HG03354 (cell line): ENCODE results near the gene ISLR2.
"Not testable (repeated sequence)": the region's sequence is repeated elsewhere in the genome, so short reads cannot be mapped to it uniquely, and the experiment has no call there.

Experiments used
- ATAC-seq: cut with Tn5 transposase; IDR thresholded peaks from one replicate; pipeline ENCODE4 v1.9.1; 2021; ENCODE audit warnings: mild to moderate bottlenecking; ENCODE audit not compliant: unreplicated experiment, poor library complexity, severe bottlenecking

The ISLR2 gene, protein sequence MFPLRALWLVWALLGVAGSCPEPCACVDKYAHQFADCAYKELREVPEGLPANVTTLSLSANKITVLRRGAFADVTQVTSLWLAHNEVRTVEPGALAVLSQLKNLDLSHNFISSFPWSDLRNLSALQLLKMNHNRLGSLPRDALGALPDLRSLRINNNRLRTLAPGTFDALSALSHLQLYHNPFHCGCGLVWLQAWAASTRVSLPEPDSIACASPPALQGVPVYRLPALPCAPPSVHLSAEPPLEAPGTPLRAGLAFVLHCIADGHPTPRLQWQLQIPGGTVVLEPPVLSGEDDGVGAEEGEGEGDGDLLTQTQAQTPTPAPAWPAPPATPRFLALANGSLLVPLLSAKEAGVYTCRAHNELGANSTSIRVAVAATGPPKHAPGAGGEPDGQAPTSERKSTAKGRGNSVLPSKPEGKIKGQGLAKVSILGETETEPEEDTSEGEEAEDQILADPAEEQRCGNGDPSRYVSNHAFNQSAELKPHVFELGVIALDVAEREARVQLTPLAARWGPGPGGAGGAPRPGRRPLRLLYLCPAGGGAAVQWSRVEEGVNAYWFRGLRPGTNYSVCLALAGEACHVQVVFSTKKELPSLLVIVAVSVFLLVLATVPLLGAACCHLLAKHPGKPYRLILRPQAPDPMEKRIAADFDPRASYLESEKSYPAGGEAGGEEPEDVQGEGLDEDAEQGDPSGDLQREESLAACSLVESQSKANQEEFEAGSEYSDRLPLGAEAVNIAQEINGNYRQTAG

DNA sequence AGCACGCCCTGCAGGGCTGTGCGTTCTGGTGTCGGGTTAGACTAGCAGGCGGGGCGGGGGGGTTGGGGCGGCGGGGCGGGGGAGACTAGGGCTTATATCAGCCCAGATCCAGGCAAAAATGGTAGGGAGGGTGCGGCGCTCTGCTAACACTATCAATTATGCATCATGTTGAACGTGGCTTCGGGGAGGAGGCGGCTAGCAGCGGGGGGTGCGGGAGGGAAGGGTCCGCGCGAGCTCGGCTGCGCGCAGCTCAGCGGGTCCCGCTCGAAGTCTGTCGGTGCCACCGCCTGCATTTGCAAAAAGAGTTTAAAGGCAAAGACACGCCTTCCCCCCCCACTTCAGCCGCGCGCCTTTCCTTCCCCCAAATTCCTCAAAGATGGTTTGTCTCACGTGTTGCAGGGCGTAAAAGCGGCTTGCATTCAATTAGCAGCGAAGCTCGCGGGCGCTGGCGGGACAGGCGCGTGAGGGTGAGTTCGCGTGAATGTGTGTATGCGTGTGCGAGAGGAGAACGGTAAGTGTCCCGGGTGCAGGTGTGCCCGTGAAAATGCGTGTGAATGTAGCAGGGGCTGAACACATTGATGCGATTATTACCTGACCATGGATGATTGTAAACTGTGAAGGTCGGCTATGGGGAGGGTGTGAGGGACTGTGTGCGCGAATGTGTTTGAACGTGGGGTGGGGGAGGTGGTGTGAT is at the start of gene ISLR2:
TSS of gene ISLR2 (plus strand) at position 432 of the 694 bp plus-strand sequence. CDS start 2,169 bp downstream, outside the sequence.
- no peak for ATAC-seq

DNA sequence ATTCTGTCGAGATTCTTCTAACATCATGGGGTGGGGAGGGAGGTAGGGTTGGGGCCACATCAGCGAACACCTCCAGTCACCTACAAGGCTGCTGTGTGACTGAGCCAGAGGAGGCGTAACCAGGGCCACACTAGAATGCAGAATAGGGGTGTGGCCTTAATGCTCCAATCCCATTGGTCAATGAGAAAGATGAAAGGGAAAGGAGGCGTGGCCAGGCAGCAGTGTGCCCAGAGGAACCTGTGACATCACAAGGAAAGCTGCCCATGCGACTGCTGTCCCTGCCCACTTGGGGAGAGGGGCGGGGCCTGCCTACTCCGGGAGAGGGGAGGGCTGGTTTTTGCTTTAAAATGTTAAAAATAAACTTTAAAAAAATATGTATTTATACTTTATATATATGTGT is 47.9 kb upstream of the ISLR2 start, which contains the start of gene GOLGA6A:
TSS of gene GOLGA6A (minus strand) at position 101 of the 400 bp plus-strand sequence. CDS start at position 60, 41 bp downstream.
- ATAC-seq, result not testable (repeated sequence)

DNA sequence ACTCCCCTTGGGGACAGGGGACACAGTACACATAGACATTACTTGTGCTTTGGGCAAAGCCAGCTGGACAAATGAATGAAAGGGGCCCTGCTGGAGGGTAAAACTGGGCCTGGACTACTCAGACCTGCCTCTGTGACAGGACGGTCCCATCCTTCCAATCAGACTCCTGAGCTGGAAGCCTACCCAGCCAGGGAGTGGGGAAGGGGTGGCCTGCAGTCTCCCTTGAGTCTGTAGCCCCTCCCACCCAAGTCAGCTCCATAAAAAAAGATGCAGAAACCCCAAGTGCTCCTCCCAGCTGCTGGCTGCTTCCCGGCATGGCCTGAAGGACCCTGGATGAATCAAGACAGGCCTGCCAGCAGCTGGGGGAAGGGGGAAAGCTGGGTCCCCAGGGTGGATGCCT is 35.8 kb upstream of the ISLR2 start:
- ATAC-seq, result not testable (repeated sequence)

DNA sequence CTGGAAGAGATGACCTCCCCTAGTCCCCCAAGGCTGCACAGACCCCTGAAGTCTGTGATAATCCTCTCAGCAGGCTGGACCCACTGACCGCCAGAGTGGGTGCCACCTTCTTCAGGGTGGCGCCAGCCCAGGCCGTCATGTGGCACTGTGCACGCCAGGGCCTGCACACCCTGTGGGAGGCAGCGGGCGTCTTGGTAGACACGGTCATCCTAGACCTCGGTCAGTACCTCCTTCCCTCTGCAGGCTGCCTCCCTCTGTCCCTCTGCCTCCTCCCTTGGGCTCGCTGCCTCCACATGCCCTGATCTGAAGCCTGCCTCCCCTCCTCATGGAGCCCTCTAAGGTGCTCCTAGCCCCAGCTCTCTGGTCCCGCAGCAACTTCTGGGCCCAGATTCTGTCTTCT is 34.8 kb upstream of the ISLR2 start:
- ATAC-seq, result not testable (repeated sequence)

DNA sequence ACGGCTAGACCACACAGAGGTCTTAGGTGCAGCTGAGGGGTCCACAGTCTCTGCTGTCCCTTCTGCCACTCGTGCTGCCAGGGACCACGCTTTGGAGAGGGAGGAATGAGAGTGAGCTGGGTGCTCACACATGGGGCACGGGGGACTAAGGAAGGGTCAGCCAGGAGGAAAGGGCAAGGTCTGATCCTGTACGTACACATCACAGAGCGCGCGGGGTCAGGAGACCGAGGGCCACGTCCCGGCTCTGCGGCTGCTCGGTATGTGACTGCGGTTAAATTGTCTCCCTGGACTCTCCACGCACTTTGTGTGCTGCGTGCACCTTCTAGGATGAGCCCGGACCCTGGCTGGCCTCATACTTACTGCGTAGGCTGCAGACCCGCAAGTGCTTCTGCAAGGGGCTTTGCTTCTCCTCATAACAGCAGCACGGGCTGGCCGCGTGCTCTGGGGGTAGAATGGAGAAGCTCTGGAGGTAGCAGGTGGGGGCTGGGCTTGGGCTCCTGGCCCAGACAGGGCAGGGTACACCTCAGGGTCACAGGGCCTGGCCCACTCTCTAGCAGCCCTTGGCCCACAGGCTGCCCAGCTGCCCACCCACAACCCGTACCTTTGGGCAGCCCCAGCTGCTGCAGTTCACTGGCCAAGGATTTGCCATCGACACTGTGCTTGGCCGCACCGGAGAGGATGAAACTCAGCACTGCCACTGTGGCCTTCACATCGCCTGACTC is 33.5 kb upstream of the ISLR2 start:
- ATAC-seq, result not testable (repeated sequence)

DNA sequence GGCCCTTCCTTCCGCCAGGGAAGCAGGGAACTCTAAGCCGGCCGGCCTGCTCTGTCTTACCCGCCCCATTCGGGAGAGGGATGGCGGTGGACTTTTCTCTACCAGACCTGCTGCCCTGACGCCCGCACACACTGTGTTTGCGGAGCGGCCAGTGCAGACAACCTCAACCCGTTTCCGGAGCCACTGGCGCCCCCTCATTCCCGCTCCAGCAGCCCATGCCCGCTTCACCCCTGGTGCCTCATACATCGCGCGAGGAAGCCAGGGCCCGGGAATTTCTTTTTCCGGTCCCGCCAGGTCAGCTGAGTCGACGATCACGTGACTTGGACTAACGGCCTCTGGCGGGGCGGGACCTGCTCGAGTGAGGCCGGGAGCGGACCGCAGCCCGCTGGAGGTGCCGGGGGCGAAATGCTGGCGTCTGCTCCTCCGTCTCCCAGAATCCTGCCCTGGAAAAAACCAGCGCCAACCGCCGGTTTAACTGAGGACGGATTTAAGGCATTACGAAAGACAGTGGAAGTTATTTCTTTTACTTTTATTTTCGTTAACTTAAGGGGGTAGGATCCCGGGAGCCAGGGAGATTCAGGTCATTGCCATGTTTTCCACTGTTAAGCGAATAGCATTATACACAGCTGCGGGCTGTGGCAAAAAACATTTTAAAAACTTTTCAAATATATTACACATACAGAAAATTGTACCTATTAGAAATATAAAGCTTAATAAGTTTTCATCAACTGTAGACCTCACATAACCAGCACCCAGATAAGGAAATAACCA is 30.2 kb upstream of the ISLR2 start:
- not testable (repeated sequence) for ATAC-seq

DNA sequence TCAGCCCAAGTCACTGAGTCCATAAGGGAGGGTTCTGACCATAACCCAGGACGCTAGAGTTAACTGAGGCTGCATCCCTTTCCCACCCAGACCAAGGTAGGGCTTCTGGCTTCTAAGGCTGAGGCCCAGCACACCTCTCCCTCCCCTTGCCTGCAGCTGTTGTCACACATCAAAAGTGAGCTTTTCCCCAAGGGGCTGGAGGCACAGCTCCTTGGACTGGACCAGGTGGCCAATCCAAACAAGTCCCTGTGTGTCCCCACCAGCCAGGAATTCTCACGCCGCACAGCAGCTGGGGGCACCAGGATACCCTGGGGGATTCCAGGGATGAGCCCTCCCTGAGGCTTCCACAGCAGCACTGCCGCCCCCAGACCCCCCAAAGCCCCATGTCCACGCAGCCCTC is 22.3 kb upstream of the ISLR2 start:
- no peak for ATAC-seq

DNA sequence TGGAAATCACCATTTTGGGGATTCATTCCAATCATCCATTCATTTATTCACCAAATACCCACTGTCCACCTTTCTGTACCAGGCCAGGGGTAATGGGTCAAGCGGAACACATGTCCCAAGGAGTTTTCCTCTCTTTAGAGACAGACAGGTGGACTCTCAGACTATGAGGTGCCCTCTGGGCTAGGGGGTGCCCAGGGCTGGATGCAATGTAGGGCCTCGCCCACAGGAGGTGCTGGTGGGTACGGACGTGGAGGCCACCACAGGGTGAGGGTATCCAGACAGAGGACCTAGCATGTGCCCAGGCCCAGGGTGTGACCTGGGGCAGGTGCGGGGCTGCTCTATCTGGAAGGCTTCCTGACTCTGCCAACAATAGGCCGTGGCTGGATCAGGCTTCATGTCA is 21.8 kb upstream of the ISLR2 start:
- ATAC-seq, result not testable (repeated sequence)

DNA sequence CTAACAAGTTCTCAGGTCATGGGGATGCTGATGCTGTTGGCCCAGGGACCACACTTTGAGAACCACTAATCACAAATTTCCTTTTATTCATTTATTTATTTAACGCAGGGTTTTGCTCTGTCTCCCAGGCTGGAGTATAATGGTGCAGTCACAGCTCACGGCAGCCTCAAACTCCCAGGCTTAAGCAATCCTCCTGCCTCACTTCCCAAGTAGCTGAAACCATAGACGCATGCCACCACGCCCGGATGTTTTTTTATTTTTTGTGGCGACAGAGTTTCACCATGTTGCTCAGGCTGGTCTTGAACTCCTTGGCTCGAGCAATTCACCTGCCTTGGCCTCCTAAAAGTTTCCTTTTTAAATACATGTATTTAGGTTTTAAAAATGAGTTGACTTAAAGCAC is 20.7 kb upstream of the ISLR2 start:
- ATAC-seq, result no peak

DNA sequence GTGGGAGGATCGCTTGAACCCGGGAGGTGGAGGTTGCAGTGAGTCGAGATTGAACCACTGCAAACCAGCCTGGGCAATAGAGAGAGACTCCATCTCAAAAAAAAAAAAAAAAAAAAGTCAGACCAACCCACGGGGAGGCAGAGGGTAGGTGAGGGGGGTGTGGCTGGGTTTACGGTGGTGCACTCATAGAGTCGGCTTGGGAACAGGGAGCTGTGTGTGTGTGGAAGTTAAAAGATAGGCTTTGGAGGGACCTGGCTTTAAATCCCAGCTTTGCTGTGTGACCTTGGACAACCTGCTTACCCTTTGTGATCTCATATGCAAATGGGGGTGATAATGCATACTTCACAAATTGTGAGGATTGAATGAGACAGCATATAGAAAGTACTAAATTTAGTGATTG is 10.0 kb upstream of the ISLR2 start:
- no peak for ATAC-seq

DNA sequence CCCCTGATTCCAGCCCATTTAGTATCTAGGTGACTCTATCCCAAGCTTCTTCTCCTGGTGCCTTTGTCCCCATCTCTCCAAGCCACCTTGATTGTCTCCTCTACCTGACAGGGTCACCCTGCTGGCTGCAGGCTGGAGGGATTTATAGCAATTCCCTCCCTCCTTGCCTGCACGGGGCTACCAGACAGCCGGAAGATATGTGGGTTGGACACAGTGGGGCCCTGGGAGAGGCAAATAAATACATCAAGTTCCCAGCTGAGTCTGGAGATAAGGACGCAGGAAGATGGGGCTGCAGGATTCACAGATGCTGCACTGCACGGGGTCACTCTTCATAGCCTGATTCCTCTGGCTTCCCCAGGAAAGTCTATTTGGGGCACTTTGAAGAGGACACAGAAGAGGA is 9.3 kb upstream of the ISLR2 start:
- no peak for ATAC-seq

DNA sequence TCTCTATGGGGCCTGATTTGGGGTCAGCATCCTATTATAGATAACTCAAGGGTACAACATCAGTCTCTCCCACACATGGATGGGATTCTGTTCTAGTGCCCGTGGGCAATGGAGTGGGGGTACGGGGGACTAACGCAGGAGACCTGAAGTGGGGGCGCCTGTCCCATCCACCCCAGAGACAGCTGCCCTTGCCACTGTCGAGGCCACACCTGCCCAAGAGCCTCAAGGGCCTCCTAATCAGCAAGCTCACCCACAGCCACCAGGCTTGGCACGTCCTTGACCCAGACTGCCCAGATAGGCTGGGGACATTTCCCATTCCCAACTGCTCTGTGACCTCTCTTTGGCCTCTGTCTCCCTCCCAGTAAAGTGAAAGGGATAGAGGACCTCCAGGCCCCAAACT is 8.5 kb upstream of the ISLR2 start:
- no peak for ATAC-seq

DNA sequence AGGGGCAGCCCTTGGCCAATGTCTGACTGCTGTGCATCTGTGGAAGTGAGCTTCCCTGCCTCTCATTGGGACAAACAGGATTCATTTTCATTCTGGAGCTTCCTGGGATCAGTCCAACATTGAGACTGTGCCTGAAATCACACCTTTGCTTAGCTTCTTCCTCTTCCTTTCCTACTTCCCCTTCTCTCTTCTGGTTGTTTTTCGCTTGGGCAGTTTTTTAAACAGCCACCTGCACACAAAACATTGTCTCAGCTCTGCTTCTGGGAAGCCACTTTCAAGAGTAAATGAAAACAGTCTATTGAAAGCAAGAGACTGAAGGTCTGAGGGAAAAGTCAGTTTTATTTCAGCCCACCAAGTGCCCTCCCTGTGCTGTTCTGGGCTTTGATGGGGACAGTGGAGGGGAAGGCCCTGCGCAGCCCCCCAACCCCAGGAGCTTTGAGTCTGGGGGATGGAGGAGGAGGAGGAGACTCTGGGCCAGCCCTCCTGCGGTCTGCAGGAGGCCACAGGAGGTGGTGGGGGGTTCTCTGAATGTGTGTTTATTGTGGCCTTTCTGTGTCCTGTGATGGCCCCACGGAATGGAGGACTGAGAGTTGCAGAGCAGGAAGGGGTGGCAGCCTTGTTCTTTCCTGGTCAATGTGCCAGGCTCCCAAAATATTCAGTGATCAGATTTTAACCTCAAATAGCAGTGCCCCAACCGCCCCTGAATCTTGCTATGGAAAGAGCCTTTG is 7.8 kb upstream of the ISLR2 start:
- ATAC-seq, result no peak

DNA sequence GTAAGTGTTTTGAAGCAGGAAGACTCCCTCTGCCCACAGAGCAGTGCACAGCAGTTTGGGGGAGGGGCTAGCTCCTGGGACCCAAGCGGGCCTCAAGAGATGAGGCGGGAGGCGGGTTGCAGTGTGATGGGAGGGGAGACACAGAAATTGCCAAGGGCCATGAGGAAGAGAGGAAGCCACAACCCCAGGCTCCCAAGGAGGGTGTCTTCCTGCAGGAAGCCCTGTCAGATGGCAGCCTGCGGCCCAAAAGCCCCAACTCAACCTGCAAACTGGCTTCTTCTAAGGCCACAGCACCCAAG is 7.3 kb upstream of the ISLR2 start:
- ATAC-seq, result no peak

DNA sequence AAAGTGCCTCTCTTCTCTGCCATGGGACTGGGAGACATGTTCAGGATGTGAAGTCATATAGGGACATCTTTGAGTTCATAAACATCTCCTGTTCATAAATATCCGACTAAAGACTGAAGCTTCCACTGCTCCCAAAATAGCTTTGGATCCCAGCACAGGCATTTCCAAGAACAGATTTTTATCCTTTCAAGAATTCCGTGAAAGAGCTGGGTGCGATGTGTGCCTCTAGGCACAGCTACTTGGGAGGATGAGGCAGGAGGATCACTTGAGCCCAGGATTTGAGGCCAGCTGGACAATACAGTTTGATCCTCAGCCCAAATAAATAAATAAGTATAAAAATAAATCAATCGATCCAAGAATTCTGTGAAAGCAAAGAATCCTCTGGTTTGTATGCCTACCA is 6.7 kb upstream of the ISLR2 start:
- ATAC-seq, result no peak

DNA sequence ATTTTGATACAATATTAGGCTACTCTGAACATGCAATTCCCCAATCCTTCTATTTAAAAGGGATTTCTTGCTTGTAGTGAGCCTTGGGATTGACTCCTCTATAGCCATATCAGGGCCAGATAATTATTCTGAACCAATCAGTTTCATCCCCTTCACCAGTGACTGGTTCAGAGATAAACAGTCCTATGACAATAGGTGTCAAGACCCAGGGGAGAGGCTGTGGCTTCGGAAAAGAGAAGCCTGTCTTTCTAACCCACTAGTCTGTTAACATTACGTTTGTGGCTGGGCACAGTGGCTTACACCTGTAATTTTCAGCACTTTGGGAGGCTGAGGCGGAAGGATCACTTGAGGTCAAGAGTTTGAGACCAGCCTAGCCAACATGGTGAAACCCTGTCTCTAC is 6.2 kb upstream of the ISLR2 start:
- no peak for ATAC-seq

DNA sequence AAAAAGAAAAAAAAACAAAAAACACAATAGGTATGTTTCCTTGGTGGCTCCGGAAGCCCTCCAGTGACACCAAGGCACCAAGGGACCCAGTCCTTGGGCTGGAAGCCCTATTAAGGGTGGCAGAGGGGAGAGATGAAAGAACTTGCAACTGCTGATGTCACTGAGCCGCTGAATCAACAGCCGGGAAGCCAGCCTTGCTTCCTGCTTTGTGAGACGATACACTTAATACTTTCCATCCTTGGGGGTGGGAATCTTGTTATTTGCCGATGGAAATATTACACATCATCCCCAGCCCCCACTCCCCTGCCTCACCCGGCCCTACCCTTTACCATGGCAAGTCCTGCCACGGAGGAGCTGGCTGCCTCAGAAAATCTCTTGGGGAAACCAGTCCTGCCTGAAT is 5.6 kb upstream of the ISLR2 start:
- no peak for ATAC-seq

DNA sequence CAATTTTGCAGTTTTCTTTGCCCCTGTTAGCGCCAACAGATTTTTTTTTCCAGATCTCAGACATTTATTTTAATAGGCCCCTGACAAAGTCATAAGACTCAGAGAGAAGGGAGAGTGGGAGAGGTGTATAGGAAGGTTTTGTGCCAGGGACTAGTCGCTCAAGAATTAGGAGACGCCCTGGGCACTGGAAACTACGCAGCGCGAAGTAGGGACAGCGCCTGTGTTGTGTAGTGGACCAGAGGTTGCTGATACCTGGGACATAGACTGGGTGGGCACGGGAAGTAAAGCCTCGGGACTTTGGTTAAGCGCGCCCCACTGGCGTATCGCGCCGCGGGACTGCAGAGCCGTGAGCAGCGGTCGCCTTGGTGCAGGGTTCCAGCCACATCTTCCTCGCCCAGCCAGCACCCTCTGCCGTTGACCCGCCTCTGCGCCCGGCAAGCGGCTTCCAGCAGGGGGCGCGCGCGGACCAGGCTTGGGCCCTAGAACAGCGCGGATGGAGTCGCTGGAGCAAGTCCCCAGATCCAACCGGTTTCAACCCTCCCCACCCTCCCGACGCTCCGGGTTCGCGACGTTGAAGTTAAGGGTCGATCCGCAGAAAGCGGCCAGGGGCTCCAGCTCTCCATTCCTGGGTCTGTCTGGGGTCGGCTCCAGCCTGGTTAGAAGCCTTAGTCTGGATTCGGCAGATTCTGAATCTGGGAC is 3.0 kb upstream of the ISLR2 start:
- ATAC-seq, result no peak
